Tibial nerve (tissue), 4 donors: Measurements from ENCODE around the gene GALNT14. TPM values are rescaled to one million over a fixed set of nuclear protein-coding genes. Genes with fewer than 3 reads are reported as not detected.

ENCODE experiments used
- DNase-seq, 2 donors: peaks; one replicate each; pipeline ENCODE4 v3.0.0-alpha.2; 2019; ENCODE audit warnings: low spot score in 2 of 2
- H3K27ac ChIP-seq, 4 donors: fragments of 200-600 bp; sonication (generic) in 3 of 4; one replicate each; pipeline ENCODE4 v1.5.1; 2017 to 2019; ENCODE audit warnings: mild to moderate bottlenecking in 1 of 4
- H3K27me3 ChIP-seq, 2 donors: fragments of 200-600 bp; sonication (generic) in 1 of 2; one replicate each; pipeline versions ENCODE4 v1.5.1 to v1.6.0; 2017 to 2019
- H3K36me3 ChIP-seq, 3 donors: fragments of 200-600 bp; sonication (generic); one replicate each; pipeline ENCODE4 v1.5.1; 2018 to 2019
- H3K4me1 ChIP-seq, 4 donors: fragments of 200-600 bp; sonication (generic) in 3 of 4; one replicate each; pipeline ENCODE4 v1.5.1; 2017 to 2019
- H3K4me3 ChIP-seq, 4 donors: fragments of 200-600 bp; sonication (generic) in 3 of 4; one replicate each; pipeline ENCODE4 v1.5.1; 2017 to 2019; ENCODE audit warnings: mild to moderate bottlenecking in 1 of 4, moderate library complexity in 1 of 4
- H3K9me3 ChIP-seq, 4 donors: fragments of 200-600 bp; sonication (generic) in 3 of 4; one replicate each; pipeline ENCODE4 v1.5.1; 2017 to 2019
- CTCF ChIP-seq, 5 experiments: fragments of 200-600 bp in 3 of 5; fragments of 450-650 bp in 2 of 5; sonication (generic) in 3 of 5; IDR thresholded peaks; one replicate each; pipeline ENCODE4 v1.5.1; 2016 to 2019; ENCODE audit warnings: antibody characterized with exemption in 5 of 5, mild to moderate bottlenecking in 3 of 5, moderate library complexity in 2 of 5
- EP300 ChIP-seq, 2 donors: sonication (generic); formaldehyde crosslinking; IDR thresholded peaks; one replicate each; pipeline ENCODE4 v1.6.1; 2017; ENCODE audit warnings: antibody characterized with exemption in 2 of 2, mild to moderate bottlenecking in 1 of 2
- POLR2A ChIP-seq, 2 donors: fragments of 450-650 bp; IDR thresholded peaks; one replicate each; pipeline ENCODE4 v1.6.1; 2017; ENCODE audit warnings: antibody characterized with exemption in 2 of 2, mild to moderate bottlenecking in 2 of 2, moderate library complexity in 2 of 2
- WGBS, 2 donors: methylation state at CpG; one replicate each; pipeline ENCODE4 v1.1.5; 2018; 5-methylcytosine and 5-hydroxymethylcytosine counted together
- total RNA-seq, 4 donors: library from RNA; depleted of rRNA; stranded (reverse); fragments of >200 nt; gene quantifications; one replicate each; pipeline ENCODE4 v1.1.0, GENCODE V29; 2016

GALNT14 gene
- total RNA-seq, 4 donors from 2014 or later, result 0.21 to 4.2 (median 0.78) TPM; not detected in 1

DNA sequence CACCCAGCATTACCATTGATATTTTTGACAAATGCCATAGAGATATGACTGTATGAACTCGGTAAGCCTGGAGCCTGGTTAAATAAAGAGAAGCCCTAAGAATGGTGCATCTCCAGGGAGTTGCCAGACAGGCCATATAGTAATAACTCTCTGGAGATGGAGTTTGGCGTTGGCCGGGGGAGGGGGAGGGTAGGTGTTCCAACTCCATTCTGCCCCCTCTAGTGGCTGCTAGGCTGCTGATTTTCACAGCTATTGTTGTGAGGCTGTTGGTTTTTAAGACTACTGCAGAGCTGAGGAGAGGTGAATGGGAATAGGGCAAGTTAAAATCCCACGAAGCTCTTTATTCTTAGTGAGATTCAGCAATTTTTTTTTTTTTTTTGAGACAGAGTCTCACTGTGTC lies 99.9 kb downstream of the GALNT14 start:
- H3K4me3 ChIP-seq, result no peak overlapping the region
- H3K9me3 ChIP-seq, result peaks cover 0 to 38% (median 3%) of the 10 kb centered on the region in 4 donors
- H3K36me3 ChIP-seq, result no peaks in the 10 kb centered on the region
- no peak overlapping the region for H3K27ac ChIP-seq
- no peaks in the 10 kb centered on the region for H3K4me1 ChIP-seq
- WGBS, 2 donors, result 79 to 83% methylated on average over 4 of the region's 4 CpGs
- DNase-seq, result no peak
- TF ChIP-seq POLR2A (IDR thresholded peaks at IDR 0.05) (no peak), CTCF (IDR thresholded peaks at IDR 0.05) (no peak), EP300 (IDR thresholded peaks at IDR 0.05) (no peak)
- H3K27me3 ChIP-seq, result no peaks in the 10 kb centered on the region

DNA sequence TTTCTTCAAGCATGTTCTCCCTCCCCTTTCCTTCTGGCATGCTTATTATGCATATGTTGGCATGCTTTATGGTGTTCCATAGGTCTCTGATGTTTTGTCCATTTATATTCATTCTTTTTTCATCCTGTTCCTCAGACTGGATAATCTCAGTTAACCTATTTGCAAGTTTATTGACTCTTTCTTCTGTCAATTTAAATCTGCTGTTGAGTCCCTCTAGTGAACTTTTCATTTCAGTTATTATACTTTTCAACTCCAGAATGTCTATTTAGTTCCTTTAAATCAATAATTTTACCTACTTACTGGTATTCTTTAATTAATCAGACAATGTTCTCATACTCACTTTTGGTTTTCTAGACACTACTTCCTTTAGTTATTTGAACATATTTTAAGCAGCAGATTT lies 101.2 kb downstream of the GALNT14 start:
- Histone ChIP-seq H3K4me3 (no peak overlapping the region), H3K27ac (no peak overlapping the region), H3K36me3 (no peaks in the 10 kb centered on the region), H3K9me3 (peaks cover 0 to 38% (median 3%) of the 10 kb centered on the region in 4 donors), H3K4me1 (no peaks in the 10 kb centered on the region), H3K27me3 (no peaks in the 10 kb centered on the region)
- TF ChIP-seq POLR2A (IDR thresholded peaks at IDR 0.05) (no peak), CTCF (IDR thresholded peaks at IDR 0.05) (no peak), EP300 (IDR thresholded peaks at IDR 0.05) (no peak)
- no peak for DNase-seq

- TF ChIP-seq CTCF (IDR thresholded peaks at IDR 0.05) (no peak), POLR2A (IDR thresholded peaks at IDR 0.05) (no peak), EP300 (IDR thresholded peaks at IDR 0.05) (no peak)
- Histone ChIP-seq H3K27ac (no peak overlapping the region), H3K4me3 (no peak overlapping the region), H3K36me3 (no peaks in the 10 kb centered on the region), H3K27me3 (no peaks in the 10 kb centered on the region), H3K9me3 (peaks cover 0 to 39% (median 3%) of the 10 kb centered on the region in 4 donors), H3K4me1 (no peaks in the 10 kb centered on the region)
- 19 to 27% methylated on average over 1 of the region's 1 CpG for whole genome bisulfite sequencing, 2 donors
- no peak for DNase-seq
Observed at GRCh38 chr2:31033032-31033431, 105.2 kb downstream of the GALNT14 start.

DNA sequence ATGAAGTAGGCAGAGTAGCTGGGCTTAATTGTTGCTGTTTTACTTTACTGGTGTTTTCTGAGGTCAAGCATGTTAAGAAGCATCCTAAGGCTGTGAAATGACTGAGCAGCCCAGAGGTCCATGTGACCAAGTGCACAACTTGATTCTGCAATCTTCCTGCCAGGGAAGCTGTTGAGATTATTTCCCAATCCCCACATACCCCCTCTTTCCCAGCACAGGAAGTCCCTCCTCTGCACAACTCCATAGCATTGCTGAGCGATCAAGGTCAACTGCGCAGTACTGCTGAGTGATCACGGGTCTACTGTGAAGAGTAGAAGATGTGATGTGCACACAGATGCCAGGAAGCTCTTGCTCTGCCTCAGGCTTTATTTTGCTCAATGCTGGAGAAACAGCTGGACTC lies 105.8 kb downstream of the GALNT14 start:
- TF ChIP-seq POLR2A (IDR thresholded peaks at IDR 0.05) (no peak), EP300 (IDR thresholded peaks at IDR 0.05) (no peak), CTCF (IDR thresholded peaks at IDR 0.05) (no peak)
- 82 to 89% methylated on average over 3 of the region's 3 CpGs for WGBS, 2 donors
- Histone ChIP-seq H3K27me3 (no peaks in the 10 kb centered on the region), H3K4me1 (no peaks in the 10 kb centered on the region), H3K36me3 (no peaks in the 10 kb centered on the region), H3K9me3 (peaks cover 0 to 33% (median 3%) of the 10 kb centered on the region in 4 donors), H3K4me3 (no peak overlapping the region), H3K27ac (no peak overlapping the region)
- no peak for DNase-seq

DNA sequence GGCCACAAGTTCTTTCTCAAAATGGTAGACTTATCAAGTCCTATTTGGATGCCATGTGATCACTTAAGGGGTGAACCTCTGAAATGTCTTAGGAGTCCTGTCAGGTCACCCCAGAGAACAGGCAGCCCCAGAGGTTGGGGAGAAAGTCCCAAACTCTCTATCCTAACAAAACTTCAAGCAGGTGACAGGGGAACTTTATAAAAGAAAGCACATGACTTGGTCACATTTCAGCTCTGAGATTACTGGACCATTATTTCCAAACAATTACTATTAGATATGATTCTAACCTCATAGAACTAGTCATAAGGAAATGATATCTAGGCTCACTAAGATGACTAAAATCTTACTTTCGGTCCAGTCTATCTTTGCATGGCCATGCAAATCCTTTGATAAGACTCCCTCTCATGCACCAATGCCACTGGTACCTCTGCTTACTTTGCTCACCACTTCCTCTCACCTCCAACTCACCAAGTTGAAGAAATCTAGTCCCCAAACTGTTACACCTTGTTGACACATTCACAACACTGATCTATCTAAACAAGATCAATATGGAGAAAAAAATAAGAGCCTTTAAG lies 107.0 kb downstream of the GALNT14 start:
- H3K36me3 ChIP-seq, result no peaks in the 10 kb centered on the region
- TF ChIP-seq CTCF (IDR thresholded peaks at IDR 0.05), result no peak
- no peak for TF ChIP-seq POLR2A (IDR thresholded peaks at IDR 0.05)
- TF ChIP-seq EP300 (IDR thresholded peaks at IDR 0.05), result no peak
- peaks cover 0 to 21% (median 0%) of the 10 kb centered on the region in 4 donors for H3K9me3 ChIP-seq
- 45 to 100% methylated on average over 1 of the region's 1 CpG for WGBS, 2 donors
- DNase-seq, result no peak
- H3K4me1 ChIP-seq, result no peaks in the 10 kb centered on the region
- no peak overlapping the region for H3K4me3 ChIP-seq
- H3K27me3 ChIP-seq, result no peaks in the 10 kb centered on the region
- H3K27ac ChIP-seq, result no peak overlapping the region
